HTR-8/SVneo (cell line): ENCODE results near the gene MRPL52.

ENCODE experiments used
- DNase-seq: peaks from one replicate; pipeline ENCODE4 v3.0.0; 2011; ENCODE audit warnings: low spot score, mixed read lengths; ENCODE audit not compliant: insufficient read length
- FAIRE-seq: peaks from 2 replicates; lab custom pipeline; 2011; peaks lifted over from hg19 to GRCh38; lab: Jason Lieb, UNC

The MRPL52 gene

GRCh38 chr14:22837114-22837749 is 7.5 kb downstream of the MRPL52 start:
- DNase-seq (peak; percentile 19), FAIRE-seq (no peak)

GRCh38 chr14:22837750-22838538 is 8.3 kb downstream of the MRPL52 start:
- FAIRE-seq (no peak), DNase-seq (no peak)

- DNase-seq: no peak
- FAIRE-seq: no peak
Observed at GRCh38 chr14:22838631-22839041, 8.9 kb downstream of the MRPL52 start.

- DNase-seq (no peak), FAIRE-seq (no peak)
Observed at GRCh38 chr14:22839159-22839779, 9.6 kb downstream of the MRPL52 start.

GRCh38 chr14:22841311-22841710 is 11.6 kb downstream of the MRPL52 start:
- DNase-seq (no peak), FAIRE-seq (no peak)

GRCh38 chr14:22841769-22842168 is 12.1 kb downstream of the MRPL52 start:
- DNase-seq: no peak
- no peak for FAIRE-seq

GRCh38 chr14:22842211-22843122 is 12.8 kb downstream of the MRPL52 start:
- DNase-seq: no peak
- FAIRE-seq: no peak

- FAIRE-seq (no peak), DNase-seq (no peak)
Observed at GRCh38 chr14:22843123-22843925, 13.6 kb downstream of the MRPL52 start.

GRCh38 chr14:22844221-22845102 is 14.8 kb downstream of the MRPL52 start:
- no peak for DNase-seq
- no peak for FAIRE-seq

GRCh38 chr14:22845103-22845394 is 15.4 kb downstream of the MRPL52 start:
- FAIRE-seq: no peak
- no peak for DNase-seq

GRCh38 chr14:22845821-22846625 is 16.3 kb downstream of the MRPL52 start:
- DNase-seq (no peak), FAIRE-seq (no peak)

- FAIRE-seq: no peak
- no peak for DNase-seq
Observed at GRCh38 chr14:22846811-22847307, 17.2 kb downstream of the MRPL52 start.

- DNase-seq: no peak
- FAIRE-seq: no peak
Observed at GRCh38 chr14:22847661-22848341, 18.1 kb downstream of the MRPL52 start.

GRCh38 chr14:22848351-22849164 is 18.9 kb downstream of the MRPL52 start:
- no peak for DNase-seq
- no peak for FAIRE-seq

- DNase-seq: no peak
- no peak for FAIRE-seq
Observed at GRCh38 chr14:22849212-22849819, 19.6 kb downstream of the MRPL52 start.
